ENCODE results near the gene RPS26.

DNA sequence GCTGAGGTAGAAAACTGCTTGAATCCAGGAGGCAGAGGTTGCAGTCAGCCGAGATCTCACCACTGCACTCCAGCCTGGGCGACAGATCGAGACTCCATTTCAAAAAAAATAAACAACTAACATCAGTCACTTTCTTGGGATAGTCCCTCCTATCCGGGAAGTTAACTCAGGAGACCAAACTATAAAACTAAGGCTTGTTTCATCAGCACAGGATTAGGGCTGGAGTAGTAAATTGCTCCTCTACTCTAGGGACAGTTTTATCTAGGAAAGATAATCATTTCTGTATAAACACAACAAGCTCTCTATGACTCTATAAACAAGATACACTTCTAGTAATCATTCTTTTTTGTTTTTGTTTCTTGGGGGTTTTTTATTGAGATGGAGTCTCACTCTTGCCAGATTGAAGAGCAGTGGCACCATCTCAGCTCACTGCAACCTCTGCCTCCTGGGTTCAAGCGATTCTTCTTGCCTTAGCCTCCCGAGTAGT lies 11.7 kb downstream of the RPS26 start:
- TF ChIP-seq YY1 (IDR thresholded peaks at IDR 0.05; ENCODE audit: insufficient read depth, insufficient read length) (no peak), ZNF274 (IDR thresholded peaks at IDR 0.05; ENCODE audit: low read depth, low read length) (no peak), SUZ12 (IDR thresholded peaks at IDR 0.05; ENCODE audit: extremely low read depth, insufficient read depth, insufficient read length) (no peak)
